CD4-positive, alpha-beta T cell treated with Interleukin-2 at 100 ng/mL for 4 hours (primary cell): ENCODE results near the gene SLC31A1.
"Not testable (repeated sequence)": the region's sequence is repeated elsewhere in the genome, so short reads cannot be mapped to it uniquely, and the experiment has no call there.

ENCODE experiments used
- DNase-seq: peaks from one replicate; pipeline ENCODE4 v3.0.0-alpha.2; 2020; ENCODE audit warnings: low spot score

The SLC31A1 gene

DNA sequence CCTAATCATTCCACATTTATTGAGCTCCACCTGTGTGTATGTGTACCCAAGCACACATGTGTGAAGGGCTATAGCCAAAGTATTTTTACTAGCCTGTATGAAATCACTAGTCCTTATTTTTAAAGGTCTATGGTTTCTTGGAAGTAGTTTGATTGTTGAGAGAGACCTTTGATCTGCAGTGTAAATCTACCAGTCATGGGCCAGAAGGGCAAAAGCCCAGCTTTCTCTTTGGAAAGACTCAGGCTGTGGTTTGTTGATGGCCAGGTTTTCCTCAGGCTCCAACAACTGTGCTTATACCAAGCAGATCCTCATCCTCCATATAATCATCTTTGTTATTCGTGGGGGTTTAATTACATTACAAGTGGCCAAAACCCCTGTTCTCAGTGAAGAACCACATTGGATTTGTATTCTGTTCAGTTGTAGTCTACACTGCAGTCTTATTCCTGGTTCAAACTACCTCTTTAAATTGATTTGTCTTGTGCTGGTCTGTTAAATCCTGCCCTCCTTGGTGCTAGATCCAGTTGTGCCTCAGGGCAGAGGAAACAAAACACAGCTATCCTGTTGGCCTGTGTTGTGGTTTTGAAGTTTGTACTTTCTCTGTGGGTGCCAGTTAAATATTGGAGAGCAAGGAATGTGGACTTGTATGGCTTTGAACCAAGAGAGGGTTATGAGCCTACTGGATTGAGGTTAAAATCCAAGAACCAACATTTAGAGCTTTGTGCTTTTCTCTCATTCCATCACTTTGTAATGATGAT is 40.8 kb downstream of the SLC31A1 start:
- no peak for DNase-seq

DNA sequence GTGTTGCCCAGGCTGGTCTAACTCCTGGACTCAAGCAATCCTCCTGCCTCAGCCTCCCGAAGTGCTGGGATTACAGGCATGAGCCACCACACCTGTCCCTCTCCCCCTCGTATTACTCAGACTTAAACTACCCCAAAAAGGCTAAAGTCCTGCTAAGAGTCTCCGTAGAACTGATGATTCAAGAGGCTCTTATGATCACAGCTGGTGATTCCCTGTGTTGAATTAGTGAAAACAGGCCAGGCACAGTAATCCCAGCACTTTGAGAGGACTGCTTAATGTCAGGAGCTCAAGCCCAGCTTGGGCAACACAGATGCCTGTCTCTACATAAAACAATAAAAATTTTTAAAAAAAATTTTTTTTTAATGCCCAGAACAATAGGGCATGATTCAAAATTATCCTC is 44.8 kb downstream of the SLC31A1 start:
- DNase-seq = no peak

DNA sequence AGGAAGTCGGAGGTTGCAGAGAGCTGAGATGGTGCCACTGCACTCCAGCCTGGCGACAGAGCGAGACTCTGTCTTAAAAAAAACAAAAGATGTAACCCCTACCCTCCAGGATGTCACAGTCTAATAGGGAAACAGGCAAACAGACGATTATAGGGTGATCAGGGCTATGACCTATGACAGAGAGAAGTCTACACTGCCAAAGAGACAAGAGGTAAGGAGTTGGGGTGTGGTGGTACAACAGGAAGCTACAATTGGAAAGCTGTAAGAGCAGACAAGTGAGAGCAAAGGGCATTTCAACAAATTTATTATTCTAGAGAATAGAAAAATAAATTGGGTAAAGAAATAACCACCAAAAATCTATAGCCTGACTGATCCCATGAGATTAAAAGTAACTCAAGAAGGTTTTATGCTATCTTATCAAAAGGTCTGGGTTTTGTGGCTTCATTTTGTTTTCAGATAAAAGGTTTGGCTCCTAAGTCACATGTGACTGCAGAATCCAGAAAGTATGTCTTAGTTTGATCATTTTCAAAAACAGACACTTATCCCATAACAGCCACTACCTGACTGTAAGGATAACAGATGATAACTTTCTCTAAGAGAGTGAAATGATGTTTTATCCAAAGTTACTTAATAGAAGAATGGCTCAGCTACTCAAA is 46.7 kb downstream of the SLC31A1 start:
- no peak for DNase-seq

DNA sequence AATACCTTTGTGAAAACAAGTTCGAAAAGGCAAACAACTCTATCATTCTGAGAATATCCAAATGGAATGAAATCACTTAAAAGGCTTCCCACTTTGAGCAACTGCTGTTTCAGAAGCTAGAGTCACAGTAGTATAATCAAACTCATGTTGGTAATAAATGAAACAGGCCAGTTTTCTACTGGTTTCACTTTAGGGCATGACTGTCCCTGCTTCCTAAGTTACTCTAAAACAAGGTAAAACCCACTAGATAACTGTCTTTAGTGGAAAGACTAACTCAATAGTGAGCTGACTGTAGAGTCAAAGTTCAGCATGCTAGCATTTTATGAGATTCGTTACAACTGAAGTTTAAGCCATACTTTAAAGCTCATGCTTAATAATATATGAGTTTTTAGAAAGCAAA is 48.0 kb downstream of the SLC31A1 start:
- DNase-seq = no peak

DNA sequence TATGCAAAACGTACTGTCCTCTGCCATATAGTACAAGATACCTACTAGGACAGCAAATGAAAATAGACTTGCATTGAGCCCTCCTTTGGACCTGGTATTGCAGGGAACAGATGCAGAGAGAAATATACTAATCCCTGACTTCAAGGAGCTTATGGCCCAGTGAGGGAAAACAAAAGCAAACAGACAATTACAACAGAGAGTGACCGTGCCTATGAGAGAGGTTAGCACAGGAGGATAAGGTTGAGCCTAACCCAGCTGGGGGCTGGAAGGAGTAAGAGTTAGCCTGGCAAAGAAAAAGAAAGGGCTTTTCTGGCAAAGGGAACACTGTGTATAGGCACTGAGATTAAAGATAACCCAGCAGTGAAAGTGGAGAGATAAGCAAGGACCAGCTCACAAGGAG is 48.5 kb downstream of the SLC31A1 start:
- no peak for DNase-seq

DNA sequence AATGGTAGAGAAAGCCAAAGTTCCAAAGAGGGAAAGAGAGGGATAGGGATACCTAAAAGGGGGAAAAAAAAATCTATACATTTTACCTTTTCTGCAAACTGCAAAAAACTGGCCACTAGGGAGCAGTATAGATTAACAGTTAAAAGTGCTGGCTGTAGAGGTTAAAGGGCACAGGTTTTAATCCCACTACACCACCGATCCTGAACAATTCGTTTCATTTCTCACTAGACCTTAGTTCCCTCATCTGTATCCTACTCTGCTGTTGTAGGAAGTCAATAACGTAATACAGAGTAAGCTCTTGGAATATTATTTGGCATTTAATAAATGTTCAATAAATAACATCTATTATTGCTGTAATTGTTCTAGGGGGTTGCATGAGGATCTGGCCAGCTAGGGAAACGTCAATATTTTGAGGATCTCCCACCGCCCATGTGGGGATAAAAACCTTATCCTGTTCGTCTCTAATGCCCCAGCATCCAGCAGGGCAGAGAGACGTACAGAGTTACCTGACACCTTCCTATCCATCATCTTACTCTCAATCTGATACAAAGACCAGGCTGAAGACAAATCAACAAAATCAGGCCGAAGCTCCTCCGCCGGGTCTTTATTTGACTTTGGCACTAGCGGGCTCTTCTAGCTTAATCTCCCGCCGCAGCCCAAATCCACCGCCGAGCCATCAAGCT is 53.3 kb downstream of the SLC31A1 start:
- DNase-seq = peak; percentile 71

DNA sequence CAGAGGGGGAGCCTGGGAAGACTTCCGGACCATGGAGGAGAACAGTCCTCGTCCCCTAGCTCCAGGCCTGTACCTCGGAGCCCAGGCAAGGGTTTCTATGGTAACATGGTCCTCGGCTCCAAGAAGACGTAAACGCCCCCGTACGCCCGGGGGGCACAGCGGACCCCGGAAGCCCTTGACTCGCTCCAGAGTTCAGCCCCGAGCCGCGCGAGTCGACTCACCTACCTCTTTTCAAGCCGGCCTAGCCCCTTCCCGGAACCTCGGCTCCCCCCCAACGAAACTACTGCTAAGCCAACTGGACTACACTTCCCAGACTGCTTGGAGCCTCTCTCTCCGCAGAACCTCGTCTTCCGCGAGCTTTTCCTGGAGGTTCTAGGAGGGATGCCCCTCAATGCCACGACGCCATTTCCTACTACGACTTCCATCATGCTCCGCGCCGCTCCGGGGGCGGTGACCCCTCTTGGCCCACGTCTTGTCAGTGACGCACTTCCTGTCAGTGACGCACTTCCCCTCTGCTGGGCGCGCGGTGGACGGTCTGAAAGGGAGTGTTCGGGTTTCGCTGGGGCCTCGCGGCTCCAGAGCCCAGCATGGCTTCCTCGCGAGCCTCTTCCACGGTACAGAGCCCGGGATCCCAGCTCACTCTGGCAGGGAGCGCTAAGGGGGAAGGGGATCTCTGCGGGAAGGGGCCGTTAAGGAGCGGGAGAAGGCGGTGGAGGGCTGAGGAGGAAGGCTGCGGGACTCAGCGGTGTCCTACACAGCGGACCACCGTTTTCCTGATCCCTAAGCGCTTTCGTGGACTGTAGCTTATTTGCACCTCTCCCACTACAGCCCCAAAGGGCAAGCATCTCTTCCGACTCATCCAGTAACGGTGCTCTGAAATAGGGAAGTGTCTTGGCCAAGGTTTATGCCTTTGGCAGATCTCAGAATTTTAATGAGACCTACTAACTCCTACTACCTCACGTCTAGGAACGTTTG is 54.1 kb downstream of the SLC31A1 start, which contains the start of the genes CDC26 and PRPF4:
TSS of gene CDC26 (minus strand) at position 416 of the 975 bp plus-strand sequence. CDS start 3,065 bp downstream, outside the sequence.
TSS of gene PRPF4 (plus strand) at position 502 of the 975 bp plus-strand sequence. CDS start at position 588, 86 bp downstream.
- DNase-seq = peak; percentile 95

DNA sequence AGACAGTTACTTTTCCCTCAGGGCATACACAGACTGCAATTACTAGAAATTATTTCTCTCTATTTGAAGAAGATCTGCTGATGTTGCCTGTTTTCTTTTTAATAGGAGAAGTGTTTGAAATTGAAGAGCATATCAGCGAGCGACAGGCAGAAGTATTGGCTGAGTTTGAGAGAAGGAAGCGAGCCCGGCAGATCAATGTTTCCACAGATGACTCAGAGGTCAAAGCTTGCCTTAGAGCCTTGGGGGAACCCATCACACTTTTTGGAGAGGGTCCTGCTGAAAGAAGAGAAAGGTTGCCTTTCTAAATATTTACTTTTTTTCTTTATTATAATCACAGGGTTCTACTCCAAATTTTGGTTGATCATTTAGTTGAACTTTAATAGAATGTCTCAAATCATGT is 57.5 kb downstream of the SLC31A1 start:
- no peak for DNase-seq

DNA sequence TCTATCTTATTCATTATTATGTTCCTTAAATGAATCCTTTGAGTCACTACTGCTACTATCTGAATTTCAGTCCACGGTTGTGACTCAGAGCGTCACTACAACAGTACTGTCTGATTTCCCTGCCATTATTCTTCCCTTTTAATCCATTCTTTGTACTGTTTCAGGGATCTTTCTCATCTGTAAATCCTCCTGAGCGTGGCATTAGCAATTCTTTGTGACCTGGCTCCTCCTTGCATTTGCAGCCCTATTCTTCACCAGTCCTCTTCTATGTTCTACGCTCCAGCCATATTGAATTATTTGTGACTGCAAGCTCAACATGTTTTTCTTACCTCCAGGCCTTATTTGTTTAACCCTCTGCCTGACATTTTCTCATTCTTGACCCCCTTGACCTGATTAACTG is 60.0 kb downstream of the SLC31A1 start:
- no peak for DNase-seq

DNA sequence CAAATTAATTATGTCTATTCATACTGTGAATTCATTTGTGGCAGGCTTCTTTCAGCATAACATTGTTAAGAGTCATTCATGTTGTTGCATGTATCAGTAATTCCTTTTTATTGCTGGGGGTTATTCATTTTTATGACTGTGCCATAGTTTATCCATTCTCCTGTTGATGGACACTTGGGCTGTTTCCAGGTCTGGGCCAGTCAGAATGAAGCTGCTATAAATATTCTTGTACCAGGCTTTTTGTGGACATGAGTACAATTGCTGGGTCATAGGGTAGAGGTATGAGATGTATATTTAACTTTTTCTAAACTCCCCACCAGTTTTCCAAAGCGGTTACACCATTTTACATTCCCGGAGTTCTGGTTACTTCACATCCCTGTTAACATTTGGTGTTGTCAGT is 67.7 kb downstream of the SLC31A1 start:
- no peak for DNase-seq

DNA sequence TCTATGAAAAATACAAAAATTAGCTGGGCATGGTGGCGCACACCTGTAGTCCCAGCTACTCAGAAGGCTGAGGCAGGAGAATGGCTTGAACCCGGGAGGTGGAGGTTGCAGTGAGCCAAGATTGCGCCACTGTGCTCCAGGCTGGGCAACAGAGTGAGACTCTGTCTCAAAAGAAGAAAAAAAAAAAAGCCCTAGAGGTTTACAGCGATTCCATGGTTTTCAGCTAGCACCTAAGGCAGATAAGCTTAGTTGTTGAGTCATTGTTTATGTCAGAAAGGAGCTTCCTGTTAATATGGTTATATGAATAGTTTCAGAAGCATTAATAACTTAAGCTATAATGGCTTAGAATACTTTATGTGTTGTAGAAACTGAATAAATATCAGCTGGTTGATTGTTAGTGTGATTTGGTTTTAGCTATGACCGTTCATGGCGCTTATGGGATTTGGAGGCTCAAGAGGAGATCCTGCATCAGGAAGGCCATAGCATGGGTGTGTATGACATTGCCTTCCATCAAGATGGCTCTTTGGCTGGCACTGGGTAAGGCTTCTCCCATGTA is 68.8 kb downstream of the SLC31A1 start:
- DNase-seq = no peak

DNA sequence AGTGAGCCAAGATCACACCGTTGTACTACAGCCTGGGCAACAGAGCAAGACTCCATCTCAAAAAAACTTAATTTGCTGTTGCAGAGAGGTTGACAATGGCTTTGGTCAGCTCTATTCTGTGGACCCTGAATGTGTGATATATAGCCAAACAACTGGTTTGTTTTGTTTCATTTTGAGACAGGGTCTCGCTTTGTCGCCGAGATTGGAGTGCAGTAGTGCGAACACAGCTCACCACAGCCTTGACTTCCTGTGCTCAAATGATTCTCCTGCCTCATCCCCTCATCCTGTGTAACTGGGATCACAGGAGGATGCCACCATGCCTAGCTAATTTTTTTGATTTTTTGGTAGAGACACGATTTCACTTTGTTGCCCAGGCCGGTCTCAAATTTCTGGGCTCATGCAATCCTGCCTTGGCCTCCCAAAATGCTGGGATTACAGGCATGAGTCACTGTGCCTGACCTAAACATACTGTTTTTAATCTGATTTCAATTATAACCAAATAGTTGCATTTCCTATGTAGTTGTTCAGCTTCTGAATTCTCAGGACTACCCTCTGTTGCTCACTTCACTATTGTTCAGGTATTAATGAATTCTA is 72.0 kb downstream of the SLC31A1 start:
- DNase-seq = no peak

DNA sequence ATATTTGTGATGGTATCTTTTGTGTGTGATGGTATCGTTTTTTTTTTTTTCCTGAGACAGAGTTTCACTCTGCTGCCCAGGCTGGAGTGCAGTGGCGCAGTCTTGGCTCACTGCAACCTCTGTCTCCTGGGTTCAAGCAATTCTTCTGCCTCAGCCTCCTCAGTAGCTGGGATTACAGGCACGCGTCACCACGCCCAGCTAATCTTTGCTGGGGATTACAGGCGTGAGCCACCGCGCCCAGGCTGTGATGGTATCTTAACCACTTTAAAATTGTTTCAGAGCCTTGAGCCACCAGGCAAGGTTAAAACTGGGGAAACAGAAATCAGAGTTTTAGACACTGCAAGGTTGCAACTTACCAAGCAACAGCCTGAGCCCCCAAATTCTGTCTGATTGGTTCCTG is 74.9 kb downstream of the SLC31A1 start:
- DNase-seq = not testable (repeated sequence)

DNA sequence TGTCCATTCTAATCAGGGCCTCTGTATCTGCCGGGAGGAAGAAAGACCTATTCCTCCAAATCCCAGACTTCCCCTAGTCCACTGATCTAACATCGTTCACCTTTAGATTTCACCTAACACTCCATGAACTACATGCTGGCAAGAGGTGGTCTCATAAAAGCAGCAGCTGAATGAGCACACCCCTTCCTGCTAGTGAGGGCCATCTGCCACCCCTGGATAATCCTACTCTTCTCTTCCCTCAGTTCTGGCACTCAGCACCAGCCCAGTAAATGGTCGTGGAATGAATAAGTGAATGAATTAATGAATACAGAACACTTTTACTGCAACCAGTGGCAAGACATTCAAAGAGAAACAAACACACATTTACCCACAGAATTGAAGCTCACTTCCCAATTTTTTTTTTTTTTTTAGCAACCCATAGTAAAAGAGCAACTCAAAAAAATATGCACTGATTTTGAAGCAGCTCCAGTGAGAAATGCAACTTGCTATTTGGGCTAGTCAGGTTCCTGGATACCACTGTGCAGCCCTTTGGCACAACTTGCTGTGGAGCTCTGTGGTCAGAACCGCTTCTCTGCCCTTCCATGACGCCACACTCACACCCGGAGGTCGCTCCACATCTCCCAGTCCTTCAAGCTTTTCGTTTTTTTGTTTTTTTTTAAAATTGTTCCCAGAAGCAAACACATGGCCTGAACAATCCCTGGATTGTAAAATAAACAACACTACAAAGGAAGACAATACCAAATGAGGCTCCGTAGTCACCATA is 75.6 kb downstream of the SLC31A1 start:
- DNase-seq = no peak

DNA sequence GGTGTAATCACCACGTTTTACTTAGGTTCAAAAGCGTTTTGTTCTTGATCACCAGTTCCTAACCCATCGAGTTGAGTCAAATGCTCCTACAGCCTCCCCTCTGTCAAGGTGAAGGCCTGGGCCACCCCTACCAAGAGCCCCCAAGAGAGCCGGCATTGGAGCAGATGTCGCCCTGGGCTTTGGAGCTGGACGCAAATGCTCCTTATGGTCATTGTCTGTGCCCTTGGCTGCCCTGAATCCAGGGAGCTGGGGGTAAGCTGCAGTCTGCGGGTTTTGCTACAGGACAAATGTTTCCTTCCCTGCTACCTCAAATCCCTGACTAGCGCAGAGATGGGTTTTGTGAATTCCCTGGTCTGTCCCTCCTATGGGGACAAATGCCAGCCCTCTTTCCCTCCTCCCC is 77.0 kb downstream of the SLC31A1 start:
- no peak for DNase-seq

DNA sequence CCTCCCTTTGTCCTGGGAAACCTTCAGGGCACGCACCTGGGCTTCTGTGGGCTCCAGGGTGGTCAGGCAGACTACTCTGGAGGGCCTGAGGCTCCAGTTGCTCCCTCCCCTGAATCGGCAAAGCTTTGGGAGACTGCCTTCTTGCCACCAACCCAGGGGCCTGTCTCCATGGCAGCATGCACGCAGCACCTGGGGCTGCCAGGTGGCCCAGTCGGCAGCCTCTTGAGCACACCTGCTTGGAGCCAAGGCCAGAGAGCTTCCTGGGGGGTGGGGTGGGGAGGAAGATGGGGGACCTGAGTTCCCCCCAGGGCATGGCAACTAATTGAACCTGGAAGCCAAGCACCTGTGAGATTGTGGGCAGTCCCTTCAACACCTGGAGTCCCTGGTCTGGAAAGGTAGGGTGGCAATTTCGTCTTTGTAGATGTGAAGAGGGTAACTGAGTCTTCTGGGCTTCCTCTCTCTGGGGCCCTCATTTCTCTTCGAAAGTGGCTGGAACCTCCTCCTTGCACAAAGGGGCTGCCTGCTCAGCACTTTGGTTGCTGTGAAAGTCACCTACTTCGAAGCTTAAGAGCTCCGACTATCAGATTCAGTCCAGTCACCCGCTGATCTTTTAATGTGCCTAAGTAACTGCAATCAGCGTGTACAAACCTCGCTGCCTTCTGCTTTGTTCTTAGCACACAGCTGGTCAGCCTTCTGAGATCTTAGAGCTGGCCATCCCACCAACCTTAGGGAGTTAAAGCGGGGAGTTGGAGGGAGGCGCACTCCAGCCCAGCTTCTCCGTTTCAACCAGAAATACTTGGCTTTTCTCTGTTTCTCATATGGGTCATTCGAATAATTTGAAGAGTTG is 77.8 kb downstream of the SLC31A1 start:
- DNase-seq = no peak

DNA sequence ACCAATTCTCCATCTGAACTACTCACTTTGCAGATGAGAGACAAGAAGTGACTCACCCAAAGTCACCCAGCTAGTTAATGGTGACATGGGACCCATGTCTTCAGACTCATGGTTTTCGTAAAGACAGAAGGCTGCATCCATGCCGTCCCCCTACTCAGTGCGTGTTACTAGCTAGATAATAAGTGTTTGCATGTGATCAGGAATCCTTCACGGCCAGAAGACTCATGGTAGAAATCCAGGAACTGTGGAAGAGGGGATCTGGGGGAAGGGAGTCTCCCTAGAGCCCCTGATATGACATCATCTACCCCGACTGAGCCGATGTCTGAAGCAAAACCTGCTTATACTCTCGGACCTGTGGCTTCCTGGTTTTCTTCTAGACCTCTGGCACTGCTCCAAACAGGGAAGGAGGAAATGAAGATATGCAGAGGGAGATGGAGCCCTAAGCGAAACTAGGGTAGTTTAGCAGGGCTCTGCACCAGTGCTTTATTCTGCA is 78.5 kb downstream of the SLC31A1 start:
- DNase-seq = no peak

DNA sequence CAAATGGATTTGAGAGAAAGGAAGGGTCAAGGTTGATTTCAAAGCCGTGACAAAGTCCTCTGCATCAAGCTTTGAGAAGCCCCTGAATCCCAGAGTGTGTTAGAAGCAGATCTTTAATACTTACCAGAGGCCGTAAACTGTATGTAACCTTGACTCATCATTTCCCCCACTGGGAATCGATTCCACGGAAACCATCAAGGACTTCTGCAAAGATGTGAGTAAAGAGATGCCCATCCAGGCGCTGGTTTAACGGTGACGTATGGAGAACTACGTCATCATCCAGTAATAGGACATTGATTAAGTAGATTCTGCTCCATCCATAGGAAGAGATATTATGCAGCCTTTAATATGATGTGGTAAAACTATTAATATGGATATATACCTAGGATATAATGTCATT is 80.2 kb downstream of the SLC31A1 start:
- DNase-seq = no peak

DNA sequence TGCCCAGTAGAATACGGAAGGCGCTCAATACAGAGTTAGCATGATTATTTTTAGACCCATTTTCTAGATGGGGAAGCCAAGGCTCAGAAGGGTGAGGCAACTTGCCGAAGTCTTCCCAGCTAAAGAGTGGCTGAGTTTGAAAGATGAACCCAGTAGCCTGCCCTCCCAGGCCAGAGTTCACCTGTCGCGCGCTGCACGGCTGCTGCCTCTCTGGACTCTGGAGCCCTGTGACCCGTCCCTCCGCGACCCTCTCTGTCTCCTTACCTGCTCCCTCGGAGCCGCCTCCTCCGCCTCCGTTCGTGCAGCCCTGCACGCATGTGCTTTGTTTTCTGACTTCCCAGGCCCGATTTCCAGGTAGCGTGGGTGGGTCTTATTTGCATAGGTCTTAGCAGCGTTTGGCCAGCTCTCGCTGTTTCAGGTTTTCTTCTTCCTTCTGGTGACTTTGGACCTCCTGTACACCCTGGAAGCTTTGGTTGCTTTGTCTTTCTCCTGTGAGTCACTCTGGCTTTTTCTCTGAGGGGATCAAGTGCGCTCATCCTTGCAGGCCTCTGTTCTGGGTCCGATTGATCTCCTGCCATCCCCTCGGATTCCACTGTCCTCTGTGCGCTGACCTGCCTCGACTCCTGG is 81.6 kb downstream of the SLC31A1 start, which contains the start of gene RNF183:
TSS of gene RNF183 (minus strand) at position 585 of the 627 bp plus-strand sequence. CDS start 5,192 bp downstream, outside the sequence.
- DNase-seq = no peak
